Right forelimb (tissue), 1 donor: ENCODE measurements around the gene LYSMD2.
"Not testable (repeated sequence)": the region's sequence is repeated elsewhere in the genome, so short reads cannot be mapped to it uniquely, and the experiment has no call there.

ENCODE experiments used
- DNase-seq: peaks from one replicate; pipeline ENCODE4 v3.0.0-alpha.2; 2018

The LYSMD2 gene

GRCh38 chr15:51737522-51738305 is at the start of gene LYSMD2:
TSS of gene LYSMD2 (minus strand) at chr15:51737655. CDS start at chr15:51737622, 33 bp downstream.
- peak; percentile 87 for DNase-seq

- DNase-seq, result not testable (repeated sequence)
These were observed 49.7 kb upstream of the LYSMD2 start for GRCh38 chr15:51787130-51787529.

- no peak for DNase-seq
These were observed 46.5 kb upstream of the LYSMD2 start for GRCh38 chr15:51783967-51784366.

- no peak for DNase-seq
These were observed 45.0 kb upstream of the LYSMD2 start for GRCh38 chr15:51782357-51782896.

GRCh38 chr15:51781506-51781905 is 44.1 kb upstream of the LYSMD2 start:
- DNase-seq, result no peak

GRCh38 chr15:51780636-51781035 is 43.2 kb upstream of the LYSMD2 start:
- no peak for DNase-seq

GRCh38 chr15:51776952-51777569 is 39.6 kb upstream of the LYSMD2 start:
- peak; percentile 64 for DNase-seq

- no peak for DNase-seq
These were observed 38.7 kb upstream of the LYSMD2 start for GRCh38 chr15:51775967-51776816.

GRCh38 chr15:51774916-51775315 is 37.5 kb upstream of the LYSMD2 start:
- no peak for DNase-seq

GRCh38 chr15:51771773-51772172 is 34.3 kb upstream of the LYSMD2 start:
- DNase-seq, result no peak

GRCh38 chr15:51770902-51771301 is 33.4 kb upstream of the LYSMD2 start:
- DNase-seq, result no peak

- DNase-seq, result no peak
These were observed 30.6 kb upstream of the LYSMD2 start for GRCh38 chr15:51768018-51768417.

- DNase-seq, result no peak
These were observed 28.9 kb upstream of the LYSMD2 start for GRCh38 chr15:51766341-51766740.

- DNase-seq, result no peak
These were observed 28.3 kb upstream of the LYSMD2 start for GRCh38 chr15:51765751-51766150.

GRCh38 chr15:51760805-51761204 is 23.4 kb upstream of the LYSMD2 start:
- DNase-seq, result no peak

GRCh38 chr15:51759557-51760070 is 22.2 kb upstream of the LYSMD2 start:
- no peak for DNase-seq

GRCh38 chr15:51758645-51759044 is 21.2 kb upstream of the LYSMD2 start:
- DNase-seq, result peak; percentile 55

- DNase-seq, result no peak
These were observed 20.0 kb upstream of the LYSMD2 start for GRCh38 chr15:51757450-51757849.

GRCh38 chr15:51756482-51756881 is 19.0 kb upstream of the LYSMD2 start:
- DNase-seq, result no peak

GRCh38 chr15:51755790-51756189 is 18.3 kb upstream of the LYSMD2 start:
- no peak for DNase-seq

GRCh38 chr15:51754267-51754666 is 16.8 kb upstream of the LYSMD2 start:
- DNase-seq, result no peak

GRCh38 chr15:51752888-51753287 is 15.4 kb upstream of the LYSMD2 start:
- no peak for DNase-seq
